ENCODE measurements around the gene OBSCN. TPM values are rescaled to one million over a fixed set of nuclear protein-coding genes. Genes with fewer than 3 reads are reported as not detected.

Gene OBSCN
- total and polyA plus RNA-seq, 2 donors (not counting 1 experiment from before 2014, with no cell fraction given), result 10.0 to 63.9 TPM

- Mint-ChIP-seq H3K27ac (no peak overlapping the region), H3K9me3 (ENCODE audit: insufficient read depth) (no peaks in the 10 kb centered on the region), H3K27me3 (no peaks in the 10 kb centered on the region), H3K4me1 (peaks cover 2% of the 10 kb centered on the region), H3K4me3 (no peak overlapping the region)
- H3K9ac ChIP-seq (ENCODE audit: low read length), result no peak overlapping the region
- no peak overlapping the region for H3K4me2 ChIP-seq (replicated peaks; ENCODE audit: low read depth, low read length, poor library complexity, severe bottlenecking)
- POLR2A ChIA-PET, result no interaction called here
- H3K79me2 ChIP-seq (ENCODE audit: control insufficient read depth, insufficient read depth, low read length), result no peaks in the 10 kb centered on the region
- H3K9me3 ChIP-seq (ENCODE audit: control extremely low read depth in 1 of 3, control insufficient read depth in 2 of 3, insufficient read depth in 1 of 3, low read length in 2 of 3), result peaks cover 0 to 12% (median 8%) of the 10 kb centered on the region in 3 donors
- no peak overlapping the region for H2AFZ ChIP-seq (ENCODE audit: insufficient read depth, low read depth, low read length, poor library complexity, severe bottlenecking)
- no peak overlapping the region for H3K4me3 ChIP-seq (ENCODE audit: control extremely low read depth in 1 of 5, extremely low read depth in 1 of 5, insufficient read depth in 1 of 5, low read depth in 2 of 5, low read length in 4 of 5)
- WGBS (ENCODE audit: insufficient coverage), result 91% methylated on average over 3 of the region's 7 CpGs
- no peak for DNase-seq
- no peaks in the 10 kb centered on the region for H4K20me1 ChIP-seq (ENCODE audit: control insufficient read depth, insufficient read depth, low read length, poor library complexity, severe bottlenecking)
- ATAC-seq (ENCODE audit: low read depth), result no peak
- no peaks in the 10 kb centered on the region for H3K4me1 ChIP-seq (ENCODE audit: control insufficient read depth in 2 of 2, insufficient read depth in 2 of 2, low read length in 2 of 2)
- no peak overlapping the region for H3K27ac ChIP-seq (ENCODE audit: low read length in 2 of 2)
- TF ChIP-seq EZH2 (IDR thresholded peaks at IDR 0.05; ENCODE audit: borderline replicate concordance, insufficient read depth, low read depth, low read length, poor library complexity, severe bottlenecking), result no peak
- TF ChIP-seq, protein P1, sequence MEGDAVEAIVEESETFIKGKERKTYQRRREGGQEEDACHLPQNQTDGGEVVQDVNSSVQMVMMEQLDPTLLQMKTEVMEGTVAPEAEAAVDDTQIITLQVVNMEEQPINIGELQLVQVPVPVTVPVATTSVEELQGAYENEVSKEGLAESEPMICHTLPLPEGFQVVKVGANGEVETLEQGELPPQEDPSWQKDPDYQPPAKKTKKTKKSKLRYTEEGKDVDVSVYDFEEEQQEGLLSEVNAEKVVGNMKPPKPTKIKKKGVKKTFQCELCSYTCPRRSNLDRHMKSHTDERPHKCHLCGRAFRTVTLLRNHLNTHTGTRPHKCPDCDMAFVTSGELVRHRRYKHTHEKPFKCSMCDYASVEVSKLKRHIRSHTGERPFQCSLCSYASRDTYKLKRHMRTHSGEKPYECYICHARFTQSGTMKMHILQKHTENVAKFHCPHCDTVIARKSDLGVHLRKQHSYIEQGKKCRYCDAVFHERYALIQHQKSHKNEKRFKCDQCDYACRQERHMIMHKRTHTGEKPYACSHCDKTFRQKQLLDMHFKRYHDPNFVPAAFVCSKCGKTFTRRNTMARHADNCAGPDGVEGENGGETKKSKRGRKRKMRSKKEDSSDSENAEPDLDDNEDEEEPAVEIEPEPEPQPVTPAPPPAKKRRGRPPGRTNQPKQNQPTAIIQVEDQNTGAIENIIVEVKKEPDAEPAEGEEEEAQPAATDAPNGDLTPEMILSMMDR (IDR thresholded peaks at IDR 0.05), result no peak
- intact Hi-C loops (cut with micrococcal nuclease), result no loop called here
- no peaks in the 10 kb centered on the region for H3K27me3 ChIP-seq (replicated peaks in 1 of 4; ENCODE audit: control extremely low read depth in 1 of 4, control insufficient read depth in 3 of 4, insufficient read depth in 4 of 4, low read length in 3 of 4)
- CTCF ChIA-PET, result interaction anchor here (1.1 kb wide), 1 partner anchor 12 kb away, joined by 3 read pairs; no protein-coding TSS in a partner anchor
- H3K36me3 ChIP-seq (replicated peaks in 1 of 2; ENCODE audit: control extremely low read depth in 1 of 2, control insufficient read depth in 1 of 2, extremely low read depth in 1 of 2, insufficient read depth in 2 of 2, low read length in 1 of 2), result peaks cover 0 to 6% of the 10 kb centered on the region in 2 experiments
Measured at GRCh38 chr1:228226141-228226874, 18.5 kb downstream of the OBSCN start.
